Left ventricle myocardium superior (tissue), 1 donor: Measurements from ENCODE around the gene TECPR1. TPM values are rescaled to one million over a fixed set of nuclear protein-coding genes. Genes with fewer than 3 reads are reported as not detected.

Experiments used
- ATAC-seq: fragments of 200-7000 bp; cut with Tn5 transposase; one replicate; pipeline ENCODE4 v1.9.1; 2020; ENCODE audit warnings: mild to moderate bottlenecking, moderate library complexity
- DNase-seq: peaks from one replicate; pipeline ENCODE4 v3.0.0-alpha.2; 2020
- intact Hi-C: fragments of 100-400 bp; cut with micrococcal nuclease; formaldehyde crosslinking; loops from one replicate; pipeline ENCODE4 v1.11.0; 2022
- total RNA-seq: library from RNA; stranded (reverse); fragmentation: NEBNext Ultra II Directional; extraction: Animal tissue kit (Norgen Biotek cat#: 25700); gene quantifications from one replicate; pipeline ENCODE4 v1.2.1, GENCODE V29; 2021
- donor health status: DM: no; HTN: yes; CAD: no; lungs with severe emphysema.

TECPR1 gene
- total RNA-seq, 1 donor from 2014 or later: 25.2 TPM

DNA sequence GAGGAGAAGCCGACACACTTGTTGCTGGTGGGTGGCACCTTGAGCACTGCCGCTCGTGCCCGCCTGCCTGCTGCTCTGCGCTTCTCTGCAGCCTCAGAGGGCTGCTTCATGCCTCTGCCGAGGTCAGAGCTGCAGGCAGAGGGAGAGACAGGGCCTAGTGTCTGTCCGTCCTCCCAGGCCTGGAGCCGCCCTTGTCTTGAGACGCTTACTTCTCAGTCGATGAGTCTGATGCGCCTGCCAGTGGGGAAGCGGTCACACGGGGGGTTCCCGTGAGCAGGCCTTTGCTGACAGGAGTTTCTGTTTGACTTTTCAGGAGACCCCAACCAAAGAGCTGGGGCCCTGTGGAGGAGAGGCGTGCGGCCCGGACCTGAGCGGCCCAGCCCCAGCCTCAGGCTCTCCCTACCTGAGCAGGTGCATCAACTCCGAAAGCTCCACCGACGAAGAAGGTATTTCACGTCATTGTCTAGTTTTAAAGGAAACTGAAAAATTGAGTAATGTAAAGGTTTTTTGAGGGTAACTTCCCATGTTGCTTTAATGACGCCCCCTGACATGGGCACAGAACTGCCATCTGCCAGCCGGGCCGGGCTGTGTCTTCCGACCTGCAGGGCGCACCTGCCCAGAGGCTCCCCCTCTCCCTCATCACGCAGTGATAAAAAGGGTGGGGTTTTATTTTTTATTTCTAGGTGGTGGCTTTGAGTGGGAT, 48.6 kb downstream of the TECPR1 start:
- no peak for DNase-seq
- intact Hi-C loops: no loop called here
- no peak for ATAC-seq

DNA sequence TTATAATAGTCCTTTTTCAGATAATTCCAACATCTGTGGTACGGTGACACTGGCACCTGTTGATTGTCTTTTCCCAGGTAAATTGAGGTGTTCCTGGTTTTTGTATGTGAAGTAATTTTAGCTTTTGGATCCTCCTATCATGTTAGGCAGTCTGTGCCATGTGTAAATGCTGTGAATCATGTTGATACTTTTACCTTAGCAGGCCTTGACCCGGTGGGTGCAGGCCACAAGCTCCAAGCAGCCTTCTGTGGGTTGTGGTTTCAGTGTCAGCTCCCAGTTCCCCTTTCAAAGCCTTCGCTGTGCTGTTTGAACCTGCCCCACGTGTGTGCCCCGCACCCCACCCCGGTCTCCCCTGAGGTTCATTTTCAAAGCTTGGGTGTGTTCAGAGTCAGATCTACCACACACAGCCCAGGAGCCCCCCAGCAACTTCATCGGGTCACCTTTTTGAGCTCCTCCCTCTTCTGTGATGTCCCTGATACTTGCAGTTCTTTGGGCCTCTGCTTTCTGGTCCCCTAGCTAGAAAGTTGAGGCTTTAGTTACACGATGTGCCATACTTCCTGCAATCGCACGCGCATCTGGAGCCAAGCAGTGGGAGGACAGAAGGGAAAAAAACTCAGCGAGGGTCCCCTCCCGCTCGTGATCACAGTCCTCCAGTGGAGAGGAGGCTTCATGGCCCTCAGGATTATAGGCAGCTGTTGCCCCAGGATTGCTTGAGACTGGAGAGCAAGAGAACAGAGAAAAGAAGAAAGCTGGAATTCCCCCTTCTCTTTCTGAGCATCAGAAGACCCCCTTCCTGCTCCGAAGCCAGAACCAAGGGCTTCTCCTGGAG, 49.5 kb downstream of the TECPR1 start:
- ATAC-seq: no peak
- no peak for DNase-seq
- intact Hi-C loops: no loop called here

DNA sequence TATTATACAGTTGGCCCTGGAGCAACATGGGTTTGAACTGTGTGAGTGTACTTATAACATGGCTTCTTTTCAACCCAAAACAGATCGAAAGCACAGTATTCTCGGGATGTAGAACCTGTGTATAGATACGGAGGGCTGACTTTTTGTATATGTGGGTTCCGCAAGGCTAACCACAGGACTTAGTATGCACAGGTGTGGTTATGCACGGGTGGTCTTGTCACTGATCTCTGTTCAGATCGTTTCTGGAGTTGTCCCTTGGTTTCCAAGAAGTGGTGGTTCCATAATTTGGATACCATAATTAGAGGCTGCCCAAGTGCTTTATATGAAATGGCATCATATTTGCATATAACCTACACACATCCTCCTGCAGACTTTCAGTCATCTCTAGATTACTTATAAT, 51.7 kb downstream of the TECPR1 start:
- ATAC-seq: no peak
- intact Hi-C loops: no loop called here
- DNase-seq: no peak

DNA sequence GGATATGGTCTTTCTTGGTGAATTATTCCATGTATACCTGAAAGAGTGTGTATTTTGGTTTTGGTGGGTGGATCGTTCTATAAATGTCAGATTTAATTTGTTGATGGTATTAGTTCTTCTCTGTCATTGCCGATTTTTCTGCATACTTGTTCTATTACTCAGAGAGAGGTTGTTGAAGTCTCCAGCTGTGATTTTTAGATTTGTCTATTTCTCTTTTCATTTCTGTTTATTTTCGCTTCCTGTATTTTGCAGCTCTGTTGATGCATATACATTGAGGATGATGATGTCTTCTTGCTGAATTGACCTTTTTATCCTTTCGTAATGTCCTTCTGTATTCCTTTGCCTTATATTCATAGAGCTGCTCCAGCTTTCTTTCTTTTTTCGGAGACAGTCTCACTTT, 52.9 kb downstream of the TECPR1 start:
- ATAC-seq (no peak), DNase-seq (no peak)
- intact Hi-C loops: no loop called here

DNA sequence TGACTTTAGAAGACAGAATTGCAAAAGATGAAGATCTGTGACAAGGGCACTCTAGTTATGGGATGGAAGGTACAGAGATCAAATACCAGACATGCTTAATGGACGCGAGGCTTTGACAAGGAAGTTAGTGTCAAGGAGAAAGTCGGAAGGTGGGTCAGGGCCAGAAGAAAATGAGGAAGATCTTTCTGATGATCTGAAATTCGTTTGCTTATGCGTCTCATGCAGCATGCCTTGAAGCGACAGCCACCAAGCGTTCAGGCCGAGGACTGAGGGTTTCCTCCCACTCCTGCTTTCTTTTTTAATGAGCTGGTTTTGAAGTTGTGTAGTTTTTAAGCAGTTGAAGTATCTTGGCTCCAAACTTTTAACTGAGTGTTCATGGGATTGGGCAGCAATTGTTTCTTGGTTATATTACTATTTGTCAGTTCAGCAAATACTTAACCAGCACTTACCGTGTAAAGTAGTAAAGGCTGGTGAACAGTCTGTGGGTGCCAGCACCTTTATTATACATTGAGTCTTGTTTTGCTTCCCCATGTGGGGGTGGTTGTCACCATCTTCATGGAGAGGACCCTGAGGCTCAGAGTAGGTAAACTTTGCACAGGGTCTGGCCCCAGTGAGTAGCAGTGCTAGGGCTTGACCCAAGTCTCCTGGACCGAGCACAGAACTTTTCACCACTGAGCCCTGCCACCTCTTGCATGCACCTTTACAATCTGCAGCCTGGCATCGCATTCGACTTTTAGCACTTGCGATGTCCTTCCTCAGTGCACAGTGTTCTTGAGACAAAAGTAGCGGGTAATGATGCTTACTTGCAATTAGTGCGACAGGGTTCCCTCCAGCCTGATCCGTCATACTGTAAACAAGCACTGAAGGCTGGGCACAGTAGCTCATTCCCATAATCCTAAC, 55.1 kb downstream of the TECPR1 start:
- intact Hi-C loops: no loop called here
- no peak for DNase-seq
- ATAC-seq: no peak

DNA sequence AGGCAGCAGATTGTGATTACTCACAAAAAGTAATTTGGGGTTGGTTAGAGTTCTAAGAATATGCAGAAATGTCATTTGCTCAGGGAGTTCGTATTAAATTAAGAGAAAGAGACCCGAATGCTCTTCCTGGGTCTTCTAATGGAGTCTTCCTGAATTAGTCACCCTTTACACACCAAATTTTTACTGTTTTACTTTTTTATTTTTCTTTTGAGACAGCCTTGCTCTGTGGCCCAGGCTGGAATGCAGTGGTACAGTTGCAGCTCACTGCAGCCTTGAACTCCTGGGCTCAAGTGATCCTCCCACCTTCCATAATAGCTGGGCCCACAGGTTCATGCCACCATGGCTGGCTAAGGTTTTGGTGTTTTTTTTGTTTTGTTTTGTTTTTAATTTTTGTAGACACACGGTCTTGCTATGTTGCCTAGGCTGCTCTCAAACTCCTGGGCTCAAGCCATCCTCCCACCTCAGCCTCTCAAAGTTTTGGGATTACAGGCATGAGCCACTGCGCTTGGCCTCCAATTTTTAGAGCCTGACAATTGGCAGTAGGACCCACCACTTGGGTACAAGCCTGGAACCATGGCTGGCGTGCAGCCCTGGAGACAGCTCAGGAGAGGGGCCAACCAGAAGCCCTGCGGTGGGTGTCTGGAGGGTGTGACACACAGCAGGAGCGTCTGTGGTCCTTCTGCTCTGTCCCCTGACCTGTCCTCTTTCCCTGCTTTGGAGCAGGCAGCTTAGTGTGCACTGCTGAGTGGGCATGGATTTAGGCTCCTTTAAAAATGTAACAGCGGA, 57.2 kb downstream of the TECPR1 start:
- intact Hi-C loops: no loop called here
- DNase-seq: no peak
- no peak for ATAC-seq

DNA sequence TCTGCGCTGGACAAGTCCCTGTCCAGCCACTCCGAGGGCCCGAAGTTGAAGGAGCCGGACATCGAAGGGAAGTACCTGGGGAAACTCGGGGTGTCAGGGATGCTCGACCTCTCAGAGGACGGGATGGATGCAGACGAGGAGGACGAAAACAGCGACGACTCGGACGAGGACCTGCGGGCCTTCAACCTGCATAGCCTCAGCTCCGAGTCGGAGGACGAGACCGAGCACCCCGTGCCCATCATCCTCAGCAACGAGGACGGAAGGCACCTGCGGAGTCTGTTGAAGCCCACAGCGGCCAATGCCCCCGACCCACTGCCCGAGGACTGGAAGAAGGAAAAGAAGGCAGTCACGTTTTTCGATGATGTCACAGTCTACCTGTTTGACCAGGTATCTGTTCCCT, 57.8 kb downstream of the TECPR1 start:
- ATAC-seq (no peak), DNase-seq (no peak)
- intact Hi-C loops: no loop called here

DNA sequence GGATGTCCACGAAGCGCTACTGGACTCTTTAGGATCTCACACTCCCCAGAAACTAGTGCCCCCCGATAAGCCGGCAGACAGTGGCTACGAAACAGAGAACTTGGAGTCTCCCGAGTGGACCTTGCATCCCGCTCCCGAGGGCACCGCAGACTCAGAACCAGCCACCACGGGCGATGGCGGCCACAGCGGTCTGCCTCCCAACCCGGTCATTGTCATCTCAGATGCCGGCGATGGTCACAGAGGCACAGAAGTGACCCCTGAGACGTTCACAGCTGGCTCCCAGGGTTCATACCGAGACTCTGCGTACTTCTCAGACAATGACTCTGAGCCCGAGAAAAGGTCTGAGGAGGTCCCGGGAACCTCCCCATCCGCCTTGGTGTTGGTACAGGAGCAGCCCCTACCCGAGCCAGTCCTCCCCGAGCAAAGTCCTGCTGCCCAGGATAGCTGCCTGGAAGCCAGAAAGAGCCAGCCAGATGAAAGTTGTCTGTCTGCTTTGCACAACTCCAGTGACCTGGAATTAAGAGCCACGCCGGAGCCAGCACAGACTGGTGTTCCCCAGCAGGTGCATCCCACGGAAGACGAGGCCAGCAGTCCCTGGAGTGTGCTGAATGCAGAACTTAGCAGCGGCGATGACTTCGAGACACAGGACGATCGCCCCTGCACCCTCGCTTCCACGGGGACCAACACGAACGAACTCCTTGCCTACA, 58.4 kb downstream of the TECPR1 start:
- intact Hi-C loops: no loop called here
- ATAC-seq: no peak
- DNase-seq: no peak

DNA sequence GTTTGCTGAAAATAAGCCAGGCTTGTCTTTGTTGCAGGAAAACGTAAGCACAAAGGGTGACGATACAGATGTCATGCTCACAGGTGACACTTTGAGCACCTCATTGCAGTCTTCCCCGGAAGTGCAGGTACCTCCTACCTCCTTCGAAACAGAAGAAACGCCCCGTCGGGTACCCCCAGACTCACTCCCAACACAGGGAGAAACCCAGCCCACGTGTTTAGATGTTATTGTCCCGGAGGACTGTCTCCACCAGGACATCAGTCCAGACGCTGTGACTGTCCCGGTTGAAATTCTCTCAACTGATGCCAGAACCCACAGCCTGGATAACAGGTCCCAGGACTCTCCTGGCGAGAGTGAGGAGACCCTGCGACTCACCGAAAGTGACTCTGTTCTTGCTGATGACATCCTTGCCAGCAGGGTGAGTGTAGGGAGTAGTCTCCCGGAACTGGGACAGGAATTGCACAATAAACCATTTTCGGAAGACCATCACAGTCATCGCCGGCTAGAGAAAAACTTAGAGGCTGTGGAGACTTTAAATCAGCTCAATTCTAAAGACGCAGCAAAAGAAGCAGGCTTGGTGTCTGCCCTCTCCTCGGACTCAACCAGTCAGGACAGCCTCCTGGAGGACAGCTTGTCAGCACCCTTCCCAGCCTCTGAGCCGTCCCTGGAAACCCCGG, 59.1 kb downstream of the TECPR1 start:
- ATAC-seq: no peak
- DNase-seq: no peak
- intact Hi-C loops: no loop called here

DNA sequence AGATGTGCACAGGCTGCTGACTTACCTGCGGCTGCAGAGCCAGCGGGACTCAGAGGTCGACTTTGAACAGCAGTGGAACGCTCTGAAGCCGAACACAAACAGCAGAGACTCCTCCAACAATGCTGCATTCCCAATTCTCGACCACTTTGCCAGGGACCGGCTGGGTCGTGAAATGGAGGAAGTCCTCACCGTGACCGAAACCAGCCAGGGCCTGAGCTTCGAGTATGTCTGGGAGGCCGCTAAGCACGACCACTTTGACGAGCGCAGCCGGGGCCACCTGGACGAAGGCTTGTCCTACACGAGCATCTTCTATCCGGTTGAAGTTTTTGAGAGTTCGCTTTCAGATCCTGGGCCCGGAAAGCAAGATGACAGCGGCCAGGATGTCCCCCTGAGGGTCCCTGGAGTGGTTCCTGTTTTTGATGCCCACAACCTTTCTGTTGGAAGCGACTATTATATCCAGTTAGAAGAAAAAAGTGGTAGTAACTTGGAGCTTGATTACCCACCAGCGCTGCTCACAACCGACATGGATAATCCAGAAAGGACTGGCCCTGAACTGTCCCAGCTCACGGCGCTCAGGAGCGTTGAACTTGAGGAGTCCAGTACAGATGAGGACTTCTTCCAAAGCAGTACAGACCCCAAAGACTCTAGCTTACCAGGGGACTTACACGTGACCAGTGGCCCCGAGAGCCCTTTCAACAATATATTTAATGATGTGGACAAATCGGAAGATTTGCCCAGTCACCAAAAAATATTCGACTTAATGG, 60.2 kb downstream of the TECPR1 start:
- DNase-seq: no peak
- intact Hi-C loops: no loop called here
- ATAC-seq: no peak

DNA sequence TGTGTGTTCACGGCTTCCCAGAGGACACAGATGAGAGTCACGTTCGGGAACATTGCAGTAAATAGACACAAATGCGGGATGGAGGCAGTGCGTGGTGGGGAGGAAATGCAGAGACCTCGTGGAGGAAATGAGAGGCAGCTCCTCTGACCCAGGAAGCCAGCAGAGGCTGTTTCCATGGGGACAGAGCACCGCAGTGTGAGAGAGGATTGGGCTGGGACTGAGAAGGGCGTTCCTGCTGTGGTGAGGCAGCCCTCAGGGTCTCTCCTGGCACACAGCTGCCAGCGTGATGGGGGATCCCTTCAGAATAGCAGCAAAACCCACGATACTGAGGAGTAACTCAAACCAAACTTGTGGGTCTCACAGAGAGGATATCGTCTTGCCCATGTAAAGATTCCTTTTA, 62.5 kb downstream of the TECPR1 start:
- intact Hi-C loops: no loop called here
- DNase-seq: no peak
- ATAC-seq: no peak

DNA sequence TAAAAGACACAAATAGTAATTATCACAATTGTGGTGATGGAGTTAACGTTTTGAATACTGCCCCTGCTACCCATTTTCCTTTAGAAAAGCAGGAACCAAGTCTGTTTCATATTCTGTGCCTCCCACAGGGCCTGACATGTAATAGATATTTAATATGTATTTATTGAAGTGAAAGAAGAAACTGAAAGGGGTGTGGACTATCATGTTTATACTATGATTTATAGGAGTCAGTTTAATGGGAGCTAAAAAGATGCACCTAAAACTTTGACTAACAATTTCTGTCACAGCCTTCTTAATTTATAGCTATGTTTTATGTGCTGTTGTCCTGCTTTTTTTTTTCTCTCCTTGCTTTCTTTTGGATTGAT, 64.9 kb downstream of the TECPR1 start:
- no peak for ATAC-seq
- intact Hi-C loops: no loop called here
- DNase-seq: no peak

DNA sequence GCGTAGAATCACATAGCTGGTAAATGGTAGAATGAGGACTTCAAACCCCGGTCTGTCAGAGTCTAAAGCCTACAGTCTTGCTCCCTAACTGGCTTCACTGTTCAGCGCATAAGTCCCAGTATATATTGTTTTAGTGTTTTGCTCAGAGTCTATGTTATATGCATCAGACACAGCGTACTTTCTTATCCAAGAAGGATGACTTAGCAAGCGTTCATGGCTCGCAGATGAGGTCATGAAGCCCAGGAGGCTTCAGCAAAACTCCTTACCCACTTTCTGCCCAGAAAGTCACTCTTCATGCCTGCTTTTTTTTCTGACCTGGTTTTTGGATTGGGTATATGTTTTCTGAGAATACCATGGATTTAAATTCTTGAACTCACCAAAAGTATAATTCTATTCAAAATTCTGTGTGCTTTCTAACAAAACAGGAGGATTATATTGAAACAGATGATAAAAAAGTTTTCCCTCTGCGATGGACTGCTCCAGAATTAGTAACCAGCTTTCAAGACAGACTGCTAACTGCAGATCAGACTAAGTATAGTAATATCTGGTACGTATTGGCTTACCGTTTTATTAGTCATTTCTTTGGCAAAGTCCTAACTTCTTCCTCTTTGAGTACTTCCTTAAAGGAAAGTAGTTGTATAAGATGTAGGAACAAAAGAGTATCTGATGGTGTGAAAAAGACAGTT, 65.4 kb downstream of the TECPR1 start:
- ATAC-seq: no peak
- no peak for DNase-seq
- intact Hi-C loops: no loop called here

DNA sequence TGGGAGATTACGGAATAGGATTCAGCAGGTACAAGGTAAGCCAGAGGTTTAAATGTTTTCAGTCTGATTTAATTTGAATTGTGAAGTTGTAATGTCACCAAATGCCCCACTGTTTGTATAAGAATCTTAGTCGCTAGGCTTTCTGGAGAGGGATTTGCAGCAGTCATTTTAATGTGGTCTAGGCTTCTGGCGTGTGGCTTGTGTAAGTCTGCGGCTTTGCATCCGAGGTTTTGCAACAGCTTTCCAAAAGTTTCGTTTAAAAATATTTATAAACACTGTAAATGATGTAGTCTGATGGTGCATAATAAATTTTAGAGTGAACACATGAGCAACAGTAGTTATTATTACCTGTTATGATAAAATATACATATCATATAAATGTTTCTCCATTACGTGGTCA, 66.9 kb downstream of the TECPR1 start:
- intact Hi-C loops: no loop called here
- ATAC-seq: no peak

DNA sequence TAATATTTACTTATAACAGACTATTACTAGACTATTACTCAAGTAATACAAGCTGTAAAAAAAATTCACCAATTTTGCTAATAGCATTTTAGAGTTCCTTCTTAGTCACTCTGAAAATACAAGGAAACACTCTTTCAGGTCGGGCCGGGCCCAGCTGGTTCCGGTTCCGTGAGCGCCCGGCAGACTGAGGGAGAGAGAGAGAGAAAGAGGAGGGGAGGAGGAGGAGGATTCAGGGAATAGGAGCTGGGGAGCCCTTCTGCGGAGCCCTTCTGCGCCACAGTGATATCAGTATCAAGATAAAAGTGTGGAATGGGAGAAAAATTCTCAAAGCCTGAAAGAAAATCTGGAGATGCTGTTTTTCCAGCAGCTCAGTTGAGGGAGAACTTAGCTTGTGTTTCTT, 71.3 kb downstream of the TECPR1 start:
- ATAC-seq: no peak
- intact Hi-C loops: no loop called here

More for the DNA sequence above, 66.9 kb downstream of the TECPR1 start:
- no peak for DNase-seq

DNA sequence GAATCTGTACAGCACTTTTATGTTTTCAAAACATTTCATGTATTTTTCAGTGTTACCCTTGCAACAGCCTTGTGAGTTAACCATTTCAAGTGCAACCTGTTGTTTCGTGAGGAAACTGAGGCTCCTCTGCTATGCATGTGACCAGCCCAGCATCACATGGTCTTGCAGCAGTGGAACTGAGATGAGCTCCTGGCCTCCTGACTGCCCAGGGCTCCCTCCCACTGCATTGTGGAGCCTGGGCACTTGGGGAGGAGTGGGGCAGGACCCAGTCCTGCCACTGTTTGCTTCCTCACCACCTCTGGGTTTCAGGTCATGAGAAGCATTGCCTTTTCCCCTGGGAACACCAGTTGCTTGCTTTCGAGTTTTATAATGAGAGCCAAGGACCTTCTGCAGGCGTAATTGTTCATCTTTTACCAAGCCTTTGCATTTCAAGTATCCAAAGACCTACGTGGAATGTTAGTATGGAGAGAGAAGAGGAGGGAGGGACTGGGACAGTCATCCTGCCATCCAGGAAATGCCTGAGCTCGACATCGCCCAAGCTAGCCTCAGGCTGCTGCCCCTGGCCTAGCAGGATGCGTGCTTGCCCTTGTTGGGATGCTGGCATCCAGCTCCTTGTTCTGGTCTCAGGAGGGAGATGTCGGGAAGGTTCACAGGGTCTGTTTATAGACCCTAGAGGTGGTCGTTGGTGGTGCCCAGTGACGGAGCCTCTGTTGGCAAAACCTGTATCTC, 73.1 kb downstream of the TECPR1 start:
- ATAC-seq (no peak), DNase-seq (no peak)
- intact Hi-C loops: loop anchor here (5.0 kb wide), 1 partner anchor 157 kb away; no protein-coding TSS in a partner anchor

More for the DNA sequence above, 71.3 kb downstream of the TECPR1 start:
- no peak for DNase-seq
